Transverse colon (tissue), 4 donors: Measurements from ENCODE around the gene ANKH. TPM values are rescaled to one million over a fixed set of nuclear protein-coding genes. Genes with fewer than 3 reads are reported as not detected.

ENCODE experiments used
- DNase-seq: peaks from one replicate; pipeline ENCODE4 v3.0.0-alpha.2; 2019
- H3K27ac ChIP-seq, 4 donors: fragments of 200-600 bp; sonication (generic); 2 replicates each; pipeline ENCODE4 v1.5.1; 2016 to 2018; ENCODE audit warnings: inconsistent platforms in 4 of 4
- H3K27me3 ChIP-seq: fragments of 200-600 bp; sonication (generic); 2 replicates; pipeline ENCODE4 v1.5.1; 2017; ENCODE audit warnings: inconsistent platforms
- H3K36me3 ChIP-seq, 4 donors: fragments of 200-600 bp; sonication (generic); 2 replicates each; pipeline ENCODE4 v1.5.1; 2017 to 2019; ENCODE audit warnings: inconsistent platforms in 4 of 4
- H3K4me1 ChIP-seq, 4 donors: fragments of 200-600 bp; sonication (generic); 2 replicates each; pipeline ENCODE4 v1.5.1; 2017 to 2020; ENCODE audit warnings: inconsistent platforms in 4 of 4
- H3K4me3 ChIP-seq, 4 donors: fragments of 200-600 bp; sonication (generic); 1 replicate in 1 of 4; 2 replicates in 3 of 4; pipeline versions ENCODE4 v1.5.1 to v1.6.1; 2017 to 2019; ENCODE audit warnings: inconsistent platforms in 4 of 4
- H3K9me3 ChIP-seq, 2 donors: fragments of 200-600 bp; sonication (generic); 2 replicates each; pipeline ENCODE4 v1.5.1; 2017 to 2019; ENCODE audit warnings: inconsistent platforms in 2 of 2
- EP300 ChIP-seq: sonication (generic); formaldehyde crosslinking; IDR thresholded peaks from one replicate; pipeline ENCODE4 v1.6.1; 2017; ENCODE audit warnings: antibody characterized with exemption, low read depth
- POLR2A ChIP-seq: fragments of 450-650 bp; IDR thresholded peaks from one replicate; pipeline ENCODE4 v1.6.1; 2016; ENCODE audit warnings: antibody characterized with exemption, mild to moderate bottlenecking, moderate library complexity
- POLR2AphosphoS5 ChIP-seq, 3 donors: sonication (generic); formaldehyde crosslinking; IDR thresholded peaks; one replicate each; pipeline ENCODE4 v1.6.1; 2016; ENCODE audit warnings: antibody characterized with exemption in 3 of 3
- WGBS, 2 donors: methylation state at CpG; one replicate each; pipeline ENCODE4 v1.1.5; 2018; ENCODE audit warnings: low coverage in 1 of 2; 5-methylcytosine and 5-hydroxymethylcytosine counted together
- in situ Hi-C, 4 donors: fragments of 200-750 bp; cut with MboI; loops; one replicate each; pipeline versions ENCODE4 v1.15.0 to v1.15.1; 2017; ENCODE audit warnings: low sequenced_read_pairs in 3 of 4, low pct_ligation_motif_present in 1 of 4, low pct_unique_long_range_greater_than_20kb in 1 of 4
- intact Hi-C: fragments of 100-400 bp; cut with DNase I; formaldehyde crosslinking; loops from one replicate; pipeline ENCODE4 v1.15.1; 2023; ENCODE audit warnings: low total_unique reads
- total RNA-seq, 4 donors: library from RNA; depleted of rRNA; stranded (reverse); fragments of >200 nt; gene quantifications; one replicate each; pipeline ENCODE4 v1.1.0, GENCODE V29; 2016
- TF ChIP-seq, protein P1 (sequence below), 5 experiments: fragments of 200-600 bp in 3 of 5; fragments of 450-650 bp in 2 of 5; sonication (generic) in 3 of 5; IDR thresholded peaks; 1 replicate in 2 of 5; 2 replicates in 3 of 5; pipeline ENCODE4 v1.5.1; 2016 to 2017; ENCODE audit warnings: antibody characterized with exemption in 5 of 5, inconsistent platforms in 3 of 5, mild to moderate bottlenecking in 2 of 5, moderate library complexity in 1 of 5

ANKH gene
- total RNA-seq, 4 donors from 2014 or later: 24.7 to 96.5 (median 69.4) TPM

DNA sequence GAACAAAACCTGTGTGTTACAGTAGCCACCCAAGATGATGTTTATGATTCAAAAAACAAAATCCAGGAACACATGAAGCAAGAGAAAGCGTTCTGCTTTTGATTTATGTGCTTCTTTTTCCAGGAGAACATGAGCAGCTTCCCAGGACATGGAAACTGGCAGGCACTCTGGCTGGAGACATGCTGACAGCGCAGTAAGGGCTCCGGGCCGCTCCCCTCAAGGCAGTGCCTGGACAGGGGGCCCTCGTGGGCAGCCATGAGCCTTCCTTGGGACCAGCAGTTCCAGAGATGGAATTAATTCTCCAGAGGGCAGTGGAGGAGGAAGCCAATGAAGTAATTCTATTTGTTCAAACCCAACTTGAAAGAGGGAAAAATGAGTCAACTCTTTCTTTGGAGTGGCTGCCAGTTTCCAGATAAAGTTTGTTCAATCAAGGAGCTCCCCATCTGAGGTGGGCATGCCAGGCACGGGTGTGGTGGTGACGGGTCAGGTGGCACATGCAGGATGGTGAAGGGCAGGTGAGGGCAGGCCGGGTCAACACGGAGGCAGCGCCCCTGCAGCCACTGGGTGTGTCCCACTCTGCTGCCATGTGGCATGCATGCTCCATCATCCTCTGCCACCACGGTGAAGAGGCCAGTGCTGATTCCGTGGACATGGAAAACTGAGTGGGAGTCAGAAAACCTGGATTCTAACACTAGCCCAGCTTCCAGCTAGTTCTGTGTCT lies 123.2 kb downstream of the ANKH start:
- no peaks in the 10 kb centered on the region for H3K27me3 ChIP-seq
- peaks cover 0 to 9% (median 0%) of the 10 kb centered on the region in 4 donors for H3K36me3 ChIP-seq
- H3K27ac ChIP-seq: no peak overlapping the region
- no peaks in the 10 kb centered on the region for H3K9me3 ChIP-seq
- TF ChIP-seq, protein P1, sequence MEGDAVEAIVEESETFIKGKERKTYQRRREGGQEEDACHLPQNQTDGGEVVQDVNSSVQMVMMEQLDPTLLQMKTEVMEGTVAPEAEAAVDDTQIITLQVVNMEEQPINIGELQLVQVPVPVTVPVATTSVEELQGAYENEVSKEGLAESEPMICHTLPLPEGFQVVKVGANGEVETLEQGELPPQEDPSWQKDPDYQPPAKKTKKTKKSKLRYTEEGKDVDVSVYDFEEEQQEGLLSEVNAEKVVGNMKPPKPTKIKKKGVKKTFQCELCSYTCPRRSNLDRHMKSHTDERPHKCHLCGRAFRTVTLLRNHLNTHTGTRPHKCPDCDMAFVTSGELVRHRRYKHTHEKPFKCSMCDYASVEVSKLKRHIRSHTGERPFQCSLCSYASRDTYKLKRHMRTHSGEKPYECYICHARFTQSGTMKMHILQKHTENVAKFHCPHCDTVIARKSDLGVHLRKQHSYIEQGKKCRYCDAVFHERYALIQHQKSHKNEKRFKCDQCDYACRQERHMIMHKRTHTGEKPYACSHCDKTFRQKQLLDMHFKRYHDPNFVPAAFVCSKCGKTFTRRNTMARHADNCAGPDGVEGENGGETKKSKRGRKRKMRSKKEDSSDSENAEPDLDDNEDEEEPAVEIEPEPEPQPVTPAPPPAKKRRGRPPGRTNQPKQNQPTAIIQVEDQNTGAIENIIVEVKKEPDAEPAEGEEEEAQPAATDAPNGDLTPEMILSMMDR (IDR thresholded peaks at IDR 0.05): no peak
- no peak for TF ChIP-seq EP300
- no peak overlapping the region for H3K4me3 ChIP-seq
- intact Hi-C loops: no loop called here
- 82 to 93% methylated on average over 9 to 12 of the region's 12 CpGs for WGBS, 2 donors
- DNase-seq: no peak
- H3K4me1 ChIP-seq: no peaks in the 10 kb centered on the region
- in situ Hi-C loops: no loop called here

DNA sequence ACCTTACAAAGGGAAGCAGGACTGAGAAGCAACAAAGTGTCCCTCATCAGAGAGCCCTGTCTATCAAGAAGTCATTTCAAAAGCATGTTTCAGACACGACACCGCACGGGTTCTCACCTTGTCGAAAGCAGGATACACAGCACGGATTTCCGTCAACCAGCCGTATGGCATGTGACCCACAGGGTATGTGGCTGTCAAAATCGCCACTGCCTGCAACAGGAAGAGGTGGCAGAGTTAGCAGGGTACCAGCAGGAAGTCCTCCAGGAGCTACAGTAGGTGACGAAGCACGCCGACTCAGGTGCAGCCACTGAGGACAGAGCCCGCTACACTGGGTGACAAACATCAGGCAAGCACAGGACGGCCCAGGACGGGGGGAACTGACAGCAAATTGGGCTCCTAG lies 125.8 kb downstream of the ANKH start:
- Histone ChIP-seq H3K4me3 (no peak overlapping the region), H3K27ac (no peak overlapping the region), H3K4me1 (no peaks in the 10 kb centered on the region), H3K36me3 (peaks cover 0 to 7% (median 0%) of the 10 kb centered on the region in 4 donors), H3K27me3 (no peaks in the 10 kb centered on the region), H3K9me3 (no peaks in the 10 kb centered on the region)
- 96% methylated on average over 14 of the region's 14 CpGs; no CpG with 5 or more reads in 1 of the 2 donors for WGBS, 2 donors
- TF ChIP-seq POLR2A (no peak), EP300 (no peak), POLR2AphosphoS5 (IDR thresholded peaks at IDR 0.05) (no peak)
- in situ Hi-C loops: no loop called here
- intact Hi-C loops: no loop called here
- DNase-seq: no peak

DNA sequence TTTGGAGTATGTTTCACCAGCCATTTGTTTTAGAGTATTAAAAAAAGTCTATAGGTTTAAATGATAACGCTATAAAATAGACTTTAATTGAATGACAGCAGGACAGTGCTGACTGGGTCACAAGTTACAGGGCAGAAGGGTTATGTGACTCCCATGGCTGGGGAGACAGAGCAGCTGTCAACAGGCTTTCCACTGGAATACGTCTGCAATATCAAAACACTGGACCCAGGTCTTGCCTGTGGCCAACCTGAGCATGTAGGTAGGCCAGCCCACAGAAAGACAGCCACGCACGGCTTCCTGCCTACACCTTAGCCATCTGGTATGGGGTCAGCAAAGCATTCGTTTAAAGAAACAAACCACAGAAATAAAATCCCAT lies 126.4 kb downstream of the ANKH start:
- Histone ChIP-seq H3K4me1 (no peaks in the 10 kb centered on the region), H3K27ac (no peak overlapping the region), H3K4me3 (no peak overlapping the region), H3K27me3 (no peaks in the 10 kb centered on the region), H3K9me3 (no peaks in the 10 kb centered on the region), H3K36me3 (peaks cover 0 to 1% (median 0%) of the 10 kb centered on the region in 4 donors)
- no peak for TF ChIP-seq POLR2AphosphoS5 (IDR thresholded peaks at IDR 0.05)
- TF ChIP-seq EP300: no peak
- TF ChIP-seq, protein P1 (IDR thresholded peaks at IDR 0.05): no peak
- in situ Hi-C loops: no loop called here
- WGBS, 2 donors: 81 to 86% methylated on average over 5 of the region's 5 CpGs
- intact Hi-C loops: no loop called here
- DNase-seq: no peak

DNA sequence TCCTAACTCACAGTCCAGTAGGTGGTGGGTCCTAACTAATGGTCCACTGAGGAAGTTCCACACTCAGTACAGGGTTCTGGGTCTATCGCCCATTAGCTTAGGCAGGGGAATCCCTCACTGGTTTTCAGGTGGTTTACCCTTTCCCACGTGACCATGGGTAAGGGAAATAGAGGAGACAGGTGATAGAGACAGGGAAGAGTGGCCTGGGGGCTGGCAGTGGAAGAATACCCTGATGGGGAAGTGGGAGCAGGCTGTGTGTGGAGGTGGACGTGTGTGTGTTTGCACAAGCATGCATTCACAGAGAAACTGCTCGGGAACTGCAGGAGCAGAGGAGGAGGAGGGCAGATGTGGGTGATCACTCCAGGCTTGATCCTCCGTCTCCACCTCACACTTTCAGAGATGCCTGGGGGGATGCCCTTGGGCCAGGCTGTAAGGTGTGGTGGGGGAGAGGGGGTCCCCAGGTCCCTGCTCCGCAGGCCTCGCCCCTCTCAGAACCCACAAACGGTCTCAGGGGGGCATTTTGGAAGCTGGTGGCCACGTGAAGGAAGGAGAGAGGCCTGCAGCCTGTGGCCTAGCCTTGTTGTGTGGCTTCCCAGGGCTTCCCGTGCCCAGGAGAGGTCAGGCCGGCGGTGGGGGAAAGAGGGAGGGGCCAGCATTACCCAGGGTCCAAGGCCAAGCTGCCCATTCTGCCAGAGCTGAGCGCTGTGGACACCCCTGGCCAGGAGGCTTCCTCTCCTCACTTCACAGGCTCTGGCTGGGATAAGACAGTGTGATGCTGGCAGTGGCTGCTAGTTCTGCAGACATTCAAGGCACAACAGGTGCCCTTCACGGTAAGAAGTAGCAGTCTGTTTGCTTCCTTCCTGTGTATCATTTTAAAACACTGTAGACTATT lies 127.0 kb downstream of the ANKH start:
- no peaks in the 10 kb centered on the region for H3K4me1 ChIP-seq
- TF ChIP-seq EP300: no peak
- TF ChIP-seq POLR2AphosphoS5 (IDR thresholded peaks at IDR 0.05): no peak
- no peak for TF ChIP-seq POLR2A
- TF ChIP-seq, protein P1 (IDR thresholded peaks at IDR 0.05): no peak
- H3K9me3 ChIP-seq: no peaks in the 10 kb centered on the region
- no peak overlapping the region for H3K4me3 ChIP-seq
- 81% methylated on average over 3 to 12 of the region's 14 CpGs for WGBS, 2 donors
- no peak overlapping the region for H3K27ac ChIP-seq
- H3K27me3 ChIP-seq: no peaks in the 10 kb centered on the region
- DNase-seq: no peak
- in situ Hi-C loops: no loop called here
- H3K36me3 ChIP-seq: no peaks in the 10 kb centered on the region
- intact Hi-C loops: no loop called here
